AG04450 (cell line): ENCODE measurements around the gene ASPA. TPM values are rescaled to one million over a fixed set of nuclear protein-coding genes. Genes with fewer than 3 reads are reported as not detected.
"Not testable (repeated sequence)": the region's sequence is repeated elsewhere in the genome, so short reads cannot be mapped to it uniquely, and the experiment has no call there.

Experiments used
- CTCF ChIA-PET: fragments of 300-600, 350-600 bp; formaldehyde crosslinking; extraction: SDS; loops from one replicate; lab custom pipeline; 2022; ENCODE audit warnings: antibody characterized with exemption, inconsistent platforms; lab: Charles Lee
- POLR2A ChIA-PET: fragments of 350-600 bp; formaldehyde crosslinking; extraction: SDS; loops from one replicate; lab custom pipeline; 2021; ENCODE audit warnings: antibody characterized with exemption, inconsistent platforms; lab: Yijun Ruan, JAX
- DNase-seq: peaks from one replicate; pipeline ENCODE4 v3.0.0-alpha.2; 2011; ENCODE audit warnings: low read depth, low spot score
- H3K27ac ChIP-seq: one replicate; pipeline ENCODE4 v1.5.1; 2012; ENCODE audit warnings: low read depth, low read length, control low read depth
- H3K27me3 ChIP-seq: one replicate; pipeline ENCODE4 v1.6.0; 2012; ENCODE audit warnings: low read length; ENCODE audit not compliant: control insufficient read depth, insufficient read depth
- H3K4me3 ChIP-seq: 2 replicates; pipeline ENCODE4 v1.5.1; 2011; ENCODE audit warnings: mild to moderate bottlenecking, low read depth, low read length, control low read depth
- H3K9me3 ChIP-seq: 2 replicates; pipeline ENCODE4 v1.5.1; 2012; ENCODE audit warnings: low read length; ENCODE audit not compliant: control insufficient read depth, insufficient read depth
- polyA minus RNA-seq: library from RNA; depleted of rRNA, polyadenylated mRNA; stranded (reverse); fragments of >200 nt; gene quantifications from 2 replicates; pipeline ENCODE4 v1.2.3, GENCODE V29; 2011; rRNA and poly(A)+ RNA removed
- polyA plus RNA-seq: library from polyadenylated mRNA; depleted of rRNA; stranded (reverse); fragments of >200 nt; gene quantifications from 2 replicates; pipeline ENCODE4 v1.2.3, GENCODE V29; 2011; rRNA removed
- TF ChIP-seq, protein P1 (sequence below): IDR thresholded peaks from 2 replicates; pipeline ENCODE4 v1.5.1; 2011; ENCODE audit warnings: low read depth, low read length, control low read depth, inconsistent platforms

Gene ASPA
- 0.17 and 0.27 TPM in 2 replicates for polyA plus RNA-seq
- polyA minus RNA-seq = not detected in 2 replicates

DNA sequence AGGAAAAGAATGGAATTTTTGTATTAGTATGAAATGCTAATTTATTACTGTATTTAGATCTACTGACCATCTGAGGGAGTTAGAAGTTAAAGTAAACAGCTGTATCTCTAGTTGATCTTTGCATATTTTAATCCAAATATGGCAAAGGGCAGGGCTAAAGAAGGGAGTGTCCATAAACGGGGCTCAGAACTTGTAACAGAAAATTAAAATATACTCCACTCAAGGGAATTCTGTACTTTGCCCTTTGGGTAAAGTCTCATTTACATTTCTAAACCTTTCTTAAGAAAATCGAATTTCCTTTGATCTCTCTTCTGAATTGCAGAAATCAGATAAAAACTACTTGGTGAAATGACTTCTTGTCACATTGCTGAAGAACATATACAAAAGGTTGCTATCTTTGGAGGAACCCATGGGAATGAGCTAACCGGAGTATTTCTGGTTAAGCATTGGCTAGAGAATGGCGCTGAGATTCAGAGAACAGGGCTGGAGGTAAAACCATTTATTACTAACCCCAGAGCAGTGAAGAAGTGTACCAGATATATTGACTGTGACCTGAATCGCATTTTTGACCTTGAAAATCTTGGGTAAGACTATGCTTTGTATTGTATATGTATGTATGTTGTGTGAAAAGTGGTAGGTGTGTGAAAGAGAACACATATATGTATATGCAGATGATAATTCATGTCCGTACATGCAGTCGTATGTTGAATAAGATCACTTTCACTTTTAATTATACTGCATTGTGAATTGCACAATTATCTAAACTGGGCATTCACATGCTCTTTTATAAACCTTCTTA, at the start of gene ASPA:
Gene ASPA (plus strand): TSS at position 186 of the 799 bp plus-strand sequence. CDS start 163 bp downstream, at position 349.
- TF ChIP-seq, protein P1, sequence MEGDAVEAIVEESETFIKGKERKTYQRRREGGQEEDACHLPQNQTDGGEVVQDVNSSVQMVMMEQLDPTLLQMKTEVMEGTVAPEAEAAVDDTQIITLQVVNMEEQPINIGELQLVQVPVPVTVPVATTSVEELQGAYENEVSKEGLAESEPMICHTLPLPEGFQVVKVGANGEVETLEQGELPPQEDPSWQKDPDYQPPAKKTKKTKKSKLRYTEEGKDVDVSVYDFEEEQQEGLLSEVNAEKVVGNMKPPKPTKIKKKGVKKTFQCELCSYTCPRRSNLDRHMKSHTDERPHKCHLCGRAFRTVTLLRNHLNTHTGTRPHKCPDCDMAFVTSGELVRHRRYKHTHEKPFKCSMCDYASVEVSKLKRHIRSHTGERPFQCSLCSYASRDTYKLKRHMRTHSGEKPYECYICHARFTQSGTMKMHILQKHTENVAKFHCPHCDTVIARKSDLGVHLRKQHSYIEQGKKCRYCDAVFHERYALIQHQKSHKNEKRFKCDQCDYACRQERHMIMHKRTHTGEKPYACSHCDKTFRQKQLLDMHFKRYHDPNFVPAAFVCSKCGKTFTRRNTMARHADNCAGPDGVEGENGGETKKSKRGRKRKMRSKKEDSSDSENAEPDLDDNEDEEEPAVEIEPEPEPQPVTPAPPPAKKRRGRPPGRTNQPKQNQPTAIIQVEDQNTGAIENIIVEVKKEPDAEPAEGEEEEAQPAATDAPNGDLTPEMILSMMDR = no peak
- Histone ChIP-seq H3K4me3 (peak within 1 kb of the TSS; percentile 52), H3K9me3 (peaks cover 11% of the 10 kb centered on the region), H3K27me3 (no peaks in the 10 kb centered on the region), H3K27ac (no peak within 1 kb of the TSS)
- ChIA-PET POLR2A (no interaction called here), CTCF (no interaction called here)
- DNase-seq = no peak

DNA sequence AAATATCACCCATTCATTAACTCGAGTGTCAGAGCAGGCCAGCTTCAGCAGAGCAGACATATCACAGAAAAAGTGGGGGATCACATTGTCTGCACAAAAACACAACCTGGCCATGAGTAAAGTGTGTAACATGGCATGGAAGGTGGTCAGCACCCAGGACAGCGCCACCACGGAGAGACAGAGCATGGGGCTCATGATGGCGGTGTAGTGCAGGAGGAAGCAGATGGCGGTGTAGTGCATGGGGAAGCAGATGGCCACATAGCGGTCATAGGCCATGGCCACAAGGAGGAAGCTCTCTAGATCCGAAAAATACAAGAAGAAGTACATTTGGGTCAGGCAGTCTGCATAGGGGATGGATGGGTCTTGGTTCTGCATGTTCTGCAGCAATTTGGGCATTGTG, 42.6 kb upstream of the ASPA start:
- POLR2A ChIA-PET, DNase-seq, H3K27me3 ChIP-seq, H3K27ac ChIP-seq, H3K9me3 ChIP-seq, CTCF ChIA-PET, H3K4me3 ChIP-seq: not testable (repeated sequence)

DNA sequence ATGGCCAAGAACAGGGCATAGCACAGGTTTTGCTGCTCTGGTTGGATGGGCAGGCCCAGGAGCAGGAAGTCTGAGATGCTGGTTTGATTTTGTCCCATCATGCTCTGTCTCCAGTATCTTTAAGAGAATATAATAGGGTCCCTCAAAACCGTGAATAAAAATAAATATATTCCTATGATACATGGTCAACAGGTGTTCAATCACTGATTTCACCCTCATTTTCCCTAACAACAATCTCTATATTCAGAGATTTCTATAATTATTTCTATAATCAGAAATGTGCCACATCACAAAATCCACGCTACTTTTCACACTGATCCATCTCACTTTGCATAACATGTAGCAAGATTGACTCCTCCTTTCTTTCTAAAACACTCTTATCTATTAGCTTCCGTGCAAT, 42.1 kb upstream of the ASPA start, which contains the start of gene OR1E2:
Gene OR1E2 (minus strand): TSS at position 101 of the 400 bp plus-strand sequence. CDS start 0 bp downstream, at position 101.
- Histone ChIP-seq H3K27ac (no peak within 1 kb of the TSS), H3K4me3 (no peak within 1 kb of the TSS), H3K27me3 (no peaks in the 10 kb centered on the region), H3K9me3 (no peaks in the 10 kb centered on the region; the same call in 1 of the 2 replicates)
- CTCF ChIA-PET = no interaction called here
- no peak for DNase-seq
- POLR2A ChIA-PET = no interaction called here
- TF ChIP-seq, protein P1 = no peak

DNA sequence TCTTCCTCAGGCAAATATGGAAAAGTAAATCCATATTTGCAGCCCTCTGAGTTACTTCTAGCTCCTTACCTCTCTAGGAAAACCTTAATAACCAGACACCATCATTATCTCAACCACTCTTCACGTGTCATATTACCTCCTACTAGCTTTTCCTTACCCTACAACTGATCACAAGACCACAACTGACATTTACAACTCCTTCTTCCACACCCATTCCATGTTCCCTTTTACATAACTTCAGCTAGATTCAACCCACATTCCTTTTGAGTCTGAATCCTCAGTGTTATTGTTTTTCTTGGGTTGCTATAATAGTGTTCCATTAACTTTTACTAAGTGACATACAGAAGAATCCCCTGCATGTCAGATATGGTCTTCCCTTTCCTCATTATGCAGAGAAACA, 37.4 kb upstream of the ASPA start:
- Histone ChIP-seq H3K27ac (no peak overlapping the region), H3K4me3 (no peak overlapping the region), H3K27me3 (no peaks in the 10 kb centered on the region), H3K9me3 (no peaks in the 10 kb centered on the region; the same call in 1 of the 2 replicates)
- DNase-seq = no peak
- POLR2A ChIA-PET = no interaction called here
- TF ChIP-seq, protein P1 = no peak
- CTCF ChIA-PET = no interaction called here

DNA sequence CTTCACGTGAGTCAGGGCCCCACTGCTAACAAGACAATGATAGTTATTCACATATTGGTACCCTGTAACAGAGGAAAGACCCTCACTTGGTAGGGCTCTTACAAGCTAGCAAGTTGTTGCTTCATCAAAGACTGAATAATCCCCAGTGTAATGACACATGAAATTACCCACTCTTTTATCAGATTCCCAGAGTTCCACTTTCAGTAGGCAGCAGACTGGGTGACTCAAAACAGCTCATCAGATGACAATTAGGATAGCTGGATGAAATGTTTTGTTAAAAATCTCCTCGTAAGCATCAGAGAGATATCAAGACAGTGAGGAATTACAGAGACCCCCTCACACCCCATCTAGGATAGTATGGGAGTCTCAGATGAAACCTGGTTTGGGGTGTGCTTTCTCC, 35.3 kb upstream of the ASPA start:
- Histone ChIP-seq H3K4me3 (no peak overlapping the region), H3K27ac (no peak overlapping the region), H3K9me3 (no peaks in the 10 kb centered on the region; the same call in 1 of the 2 replicates), H3K27me3 (no peaks in the 10 kb centered on the region)
- no peak for DNase-seq
- CTCF ChIA-PET = no interaction called here
- TF ChIP-seq, protein P1 = no peak
- POLR2A ChIA-PET = no interaction called here
